K562 (cell line): ENCODE results near the gene PLEKHH3. TPM values are rescaled to one million over a fixed set of nuclear protein-coding genes. Genes with fewer than 3 reads are reported as not detected.

Experiments used
- ATAC-seq: fragments of 200-7000 bp; cut with Tn5 transposase; 3 replicates; pipeline ENCODE4 v1.9.1; 2020; ENCODE audit warnings: moderate library complexity
- BruUV-seq: library from RNA; stranded (reverse); fragments of 400-500 nt; replicated peaks from 2 replicates; lab custom pipeline; 2021; lab: Mats Ljungman, UMichigan
- CTCF ChIA-PET: fragments of 300-600 bp; formaldehyde crosslinking; extraction: SDS; loops from one replicate; lab custom pipeline; 2021; ENCODE audit warnings: low intra/inter-chr PET ratio; lab: Yijun Ruan, JAX
- POLR2A ChIA-PET: fragments of 300-600, 350-650 bp; sonication (Branson Sonifier 250); formaldehyde crosslinking; extraction: SDS; loops from one replicate; lab custom pipeline; 2021; ENCODE audit warnings: antibody characterized with exemption, inconsistent platforms; lab: Yijun Ruan, JAX
- DNase-seq, 4 experiments: peaks; one replicate each; pipeline versions ENCODE4 v3.0.0 to v3.0.0-alpha.2; 2011 to 2018; ENCODE audit warnings: low spot score in 3 of 4, mixed read lengths in 3 of 4; ENCODE audit errors: extremely low read depth in 1 of 4
- FAIRE-seq: peaks from 2 replicates; lab custom pipeline; 2011; peaks lifted over from hg19 to GRCh38; lab: Jason Lieb, UNC
- H2AFZ ChIP-seq: 2 replicates; pipeline ENCODE4 v1.6.0; 2011; ENCODE audit warnings: low read depth, low read length, control low read depth, inconsistent platforms
- H3K27ac ChIP-seq: fragments of 200-600 bp; 3 replicates; pipeline ENCODE4 v1.8.0; 2011; ENCODE audit warnings: low read depth, mild to moderate bottlenecking, control low read depth, inconsistent platforms, low read length, moderate library complexity, mixed read lengths; ENCODE audit errors: extremely low read depth
- H3K27me3 ChIP-seq, 2 experiments: fragments of 300-600 bp in 1 of 2; 2 replicates in 1 of 2; 3 replicates in 1 of 2; pipeline versions ENCODE4 v1.6.0 to v1.8.0; 2011; ENCODE audit warnings: inconsistent platforms in 2 of 2, low read length in 2 of 2, mild to moderate bottlenecking in 1 of 2, mixed read lengths in 1 of 2, moderate library complexity in 1 of 2; ENCODE audit not compliant: control insufficient read depth in 2 of 2, insufficient read depth in 2 of 2
- H3K36me3 ChIP-seq: fragments of 300-600 bp; 3 replicates; pipeline ENCODE4 v1.8.0; 2011; ENCODE audit warnings: mild to moderate bottlenecking, low read length, inconsistent platforms; ENCODE audit not compliant: control insufficient read depth, insufficient read depth
- H3K4me1 ChIP-seq, 2 experiments: fragments of 200-600 bp in 1 of 2; replicated peaks in 1 of 2; 2 replicates in 1 of 2; 3 replicates in 1 of 2; pipeline versions ENCODE4 v1.5.1 to v1.8.0; 2011; ENCODE audit warnings: inconsistent platforms in 2 of 2, low read length in 2 of 2, mild to moderate bottlenecking in 1 of 2, mixed read lengths in 1 of 2, moderate library complexity in 1 of 2; ENCODE audit not compliant: control insufficient read depth in 2 of 2, insufficient read depth in 2 of 2
- H3K4me2 ChIP-seq: 2 replicates; pipeline ENCODE4 v1.6.1; 2011; ENCODE audit warnings: low read length, control low read depth, inconsistent platforms, mixed read lengths; ENCODE audit not compliant: insufficient read depth
- H3K4me3 ChIP-seq: fragments of 200-600 bp; sonication (generic), shearing (Covaris generic); 2 replicates; pipeline ENCODE4 v1.5.1; 2016; ENCODE audit warnings: control low read depth, inconsistent platforms
- H3K79me2 ChIP-seq: fragments of 200-600 bp; 3 replicates; pipeline ENCODE4 v1.8.0; 2011; ENCODE audit warnings: low read length, inconsistent platforms; ENCODE audit not compliant: control insufficient read depth, insufficient read depth
- H3K9ac ChIP-seq, 2 experiments: 2 replicates each; pipeline versions ENCODE4 v1.6.0 to v1.6.1; 2011; ENCODE audit warnings: low read depth in 2 of 2, low read length in 2 of 2, control low read depth in 1 of 2, inconsistent platforms in 1 of 2, mild to moderate bottlenecking in 1 of 2, mixed read lengths in 1 of 2; ENCODE audit not compliant: insufficient read depth in 1 of 2
- H3K9me1 ChIP-seq: one replicate; pipeline ENCODE4 v1.6.0; 2011; ENCODE audit warnings: inconsistent platforms, mild to moderate bottlenecking, low read length, moderate library complexity; ENCODE audit not compliant: control insufficient read depth, insufficient read depth
- H3K9me3 ChIP-seq: replicated peaks from 2 replicates; pipeline ENCODE4 v1.5.1; 2011; ENCODE audit warnings: low read depth, low read length, inconsistent platforms; ENCODE audit not compliant: control insufficient read depth, insufficient read depth
- H4K20me1 ChIP-seq: replicated peaks from 2 replicates; pipeline ENCODE4 v1.6.1; 2011; ENCODE audit warnings: low read length, inconsistent platforms, mixed read lengths; ENCODE audit not compliant: control insufficient read depth, insufficient read depth
- BMI1 ChIP-seq: fragments of 150-350 bp; IDR thresholded peaks from 2 replicates; pipeline ENCODE4 v1.6.1; 2014; ENCODE audit warnings: low read length
- EP400 ChIP-seq: fragments of 450-650 bp; IDR thresholded peaks from 2 replicates; pipeline ENCODE4 v1.6.1; 2017; ENCODE audit warnings: antibody characterized with exemption, mild to moderate bottlenecking, moderate library complexity
- GTF2F1 ChIP-seq: IDR thresholded peaks from 2 replicates; pipeline ENCODE4 v1.6.1; 2011; ENCODE audit warnings: low read depth, low read length, improper control_type of control experiment
- HOXB6 ChIP-seq: fragments of 250-450 bp; sonication (Bioruptor Pico); IDR thresholded peaks from 2 replicates; pipeline ENCODE4 v1.5.1; 2022; ENCODE audit warnings: mild to moderate bottlenecking, borderline replicate concordance
- LARP7 ChIP-seq: fragments of 450-650 bp; IDR thresholded peaks from 2 replicates; pipeline ENCODE4 v1.6.1; 2016
- MIER1 ChIP-seq: fragments of 450-650 bp; IDR thresholded peaks from 2 replicates; pipeline ENCODE4 v1.6.1; 2016; ENCODE audit warnings: antibody characterized with exemption, mild to moderate bottlenecking, low read depth
- PHF21A ChIP-seq: fragments of 450-650 bp; IDR thresholded peaks from 2 replicates; pipeline ENCODE4 v1.6.1; 2017; ENCODE audit warnings: low read depth, borderline replicate concordance
- RBM25 ChIP-seq: fragments of 200-400 bp; formaldehyde crosslinking; IDR thresholded peaks from 2 replicates; pipeline ENCODE4 v1.6.1; 2018; ENCODE audit warnings: low read length, low read depth, moderate library complexity; ENCODE audit not compliant: severe bottlenecking
- RHOXF2B ChIP-seq: fragments of 250-450 bp; sonication (Bioruptor Pico); conservative IDR thresholded peaks from 2 replicates; pipeline ENCODE4 v1.5.1; 2021
- ZKSCAN1 ChIP-seq: fragments of 150-350 bp; IDR thresholded peaks from 2 replicates; pipeline ENCODE4 v1.6.1; 2016; ENCODE audit warnings: low read depth, low read length
- ZNF311 ChIP-seq: fragments of 250-450 bp; sonication (Bioruptor Pico); IDR thresholded peaks from 2 replicates; pipeline ENCODE4 v1.4.0; 2020; ENCODE audit warnings: mild to moderate bottlenecking, moderate library complexity
- WGBS: fragments of 100-300 bp; shearing (Covaris generic); methylation state at CpG from one replicate; pipeline ENCODE4 v1.1.6; 2016; ENCODE audit warnings: low coverage, mixed read lengths; ENCODE audit not compliant: insufficient coverage; ENCODE audit errors: missing lambda C conversion rate; 5-methylcytosine and 5-hydroxymethylcytosine counted together
- in situ Hi-C: fragments of 300-500 bp; cut with MboI; formaldehyde crosslinking; loops from 4 replicates; pipeline ENCODE4 v1.15.0; 2018; ENCODE audit warnings: inconsistent platforms, mixed read lengths
- intact Hi-C: fragments of 100-400 bp; cut with micrococcal nuclease; formaldehyde crosslinking; loops from 2 replicates; pipeline ENCODE4 v1.14.2; 2022
- polyA plus RNA-seq, 8 experiments: library from polyadenylated mRNA; depleted of rRNA in 4 of 8; stranded (reverse) in 5 of 8; unstranded in 3 of 8; fragments of >200 nt; fragmentation: Nextera tagmentation in 2 of 8; fragmentation: Illumina TruSeq in 1 of 8; extraction: Ambion mirVana in 2 of 8; extraction: Trizol in 1 of 8; gene quantifications; 2 replicates each; pipeline versions ENCODE4 v1.2.1 to v1.2.3, GENCODE V29; 2011 to 2014; ENCODE audit warnings: inconsistent platforms in 1 of 8, missing spikeins in 1 of 8
- total RNA-seq, 7 experiments: library from RNA; depleted of rRNA in 6 of 7; stranded (reverse); fragments of >200 nt in 6 of 7; fragmentation: Illumina TruSeq in 2 of 7; extraction: Trizol in 2 of 7; gene quantifications; 2 replicates each; pipeline versions ENCODE4 v1.2.1 to v1.2.3, GENCODE V29; 2011 to 2021; ENCODE audit warnings: low replicate concordance in 1 of 7
- TF ChIP-seq, protein P1 (sequence below): fragments of 250-450 bp; sonication (Bioruptor Pico); IDR thresholded peaks from 2 replicates; pipeline ENCODE4 v1.4.0; 2020; ENCODE audit warnings: mild to moderate bottlenecking, moderate library complexity
- TF ChIP-seq, protein P2 (sequence below): fragments of 250-450 bp; sonication (Bioruptor Pico); IDR thresholded peaks from 2 replicates; pipeline ENCODE4 v1.8.0; 2022; ENCODE audit warnings: inconsistent platforms, mild to moderate bottlenecking, moderate library complexity, borderline replicate concordance
- TF ChIP-seq, protein P3 (sequence below): IDR thresholded peaks from 3 replicates; pipeline ENCODE4 v1.6.1; 2011; ENCODE audit warnings: borderline replicate concordance, mild to moderate bottlenecking, moderate library complexity; ENCODE audit not compliant: insufficient read length; ENCODE audit errors: extremely low read depth
- TF ChIP-seq, protein P4 (sequence below): sonication (generic); formaldehyde crosslinking; IDR thresholded peaks from 2 replicates; pipeline ENCODE4 v1.9.0; 2022; ENCODE audit warnings: mild to moderate bottlenecking, missing genetic modification reagents

PLEKHH3 gene
- total and polyA plus RNA-seq, 9 of the 15 experiments (the other 6 are each of a cell fraction or from before 2014, with no cell fraction given): 0.58 to 34.5 (median 5.0) TPM

DNA sequence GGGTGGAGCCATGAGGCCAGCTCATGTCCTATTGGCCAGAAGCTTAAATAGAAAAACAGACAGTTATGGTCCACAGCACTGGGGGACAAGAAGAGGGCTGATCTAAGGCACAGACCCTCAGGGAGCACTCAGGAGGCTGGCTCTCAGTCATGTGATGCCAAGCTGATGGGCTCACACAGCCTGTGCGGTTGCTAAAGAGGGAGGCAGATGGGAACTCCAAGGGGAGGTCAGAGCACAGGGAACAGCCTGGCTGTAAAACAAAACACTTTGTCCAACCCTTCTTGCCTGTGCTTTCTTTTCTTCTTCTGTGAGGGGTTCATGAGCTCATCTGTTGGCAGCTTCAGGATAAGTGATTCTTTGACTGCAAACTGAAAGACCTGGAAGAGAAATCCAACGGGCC is 32.8 kb upstream of the PLEKHH3 start:
- Histone ChIP-seq H3K79me2 (no peaks in the 10 kb centered on the region), H3K4me3 (no peak overlapping the region), H3K9me3 (no peaks in the 10 kb centered on the region), H3K9ac (peak overlapping the region in 1 of 2 experiments; percentile 74; a peak in 1 of 4 replicates), H3K4me1 (peaks cover 0 to 5% of the 10 kb centered on the region in 2 experiments; a peak in 1 of 5 replicates), H3K4me2 (no peak overlapping the region), H3K27ac (no peak overlapping the region), H4K20me1 (no peaks in the 10 kb centered on the region), H2AFZ (no peak overlapping the region), H3K27me3 (no peaks in the 10 kb centered on the region), H3K36me3 (peaks cover 82% of the 10 kb centered on the region), H3K9me1 (no peaks in the 10 kb centered on the region)
- 55% methylated on average over 2 of the region's 2 CpGs for WGBS
- TF ChIP-seq RHOXF2B (CRISPR knock-in tag) (no peak), PHF21A (no peak), LARP7 (no peak), ZNF311 (CRISPR knock-in tag) (no peak), BMI1 (no peak), GTF2F1 (no peak), HOXB6 (CRISPR knock-in tag) (no peak), MIER1 (no peak), RBM25 (no peak), ZKSCAN1 (no peak), EP400 (no peak)
- TF ChIP-seq, protein P1, sequence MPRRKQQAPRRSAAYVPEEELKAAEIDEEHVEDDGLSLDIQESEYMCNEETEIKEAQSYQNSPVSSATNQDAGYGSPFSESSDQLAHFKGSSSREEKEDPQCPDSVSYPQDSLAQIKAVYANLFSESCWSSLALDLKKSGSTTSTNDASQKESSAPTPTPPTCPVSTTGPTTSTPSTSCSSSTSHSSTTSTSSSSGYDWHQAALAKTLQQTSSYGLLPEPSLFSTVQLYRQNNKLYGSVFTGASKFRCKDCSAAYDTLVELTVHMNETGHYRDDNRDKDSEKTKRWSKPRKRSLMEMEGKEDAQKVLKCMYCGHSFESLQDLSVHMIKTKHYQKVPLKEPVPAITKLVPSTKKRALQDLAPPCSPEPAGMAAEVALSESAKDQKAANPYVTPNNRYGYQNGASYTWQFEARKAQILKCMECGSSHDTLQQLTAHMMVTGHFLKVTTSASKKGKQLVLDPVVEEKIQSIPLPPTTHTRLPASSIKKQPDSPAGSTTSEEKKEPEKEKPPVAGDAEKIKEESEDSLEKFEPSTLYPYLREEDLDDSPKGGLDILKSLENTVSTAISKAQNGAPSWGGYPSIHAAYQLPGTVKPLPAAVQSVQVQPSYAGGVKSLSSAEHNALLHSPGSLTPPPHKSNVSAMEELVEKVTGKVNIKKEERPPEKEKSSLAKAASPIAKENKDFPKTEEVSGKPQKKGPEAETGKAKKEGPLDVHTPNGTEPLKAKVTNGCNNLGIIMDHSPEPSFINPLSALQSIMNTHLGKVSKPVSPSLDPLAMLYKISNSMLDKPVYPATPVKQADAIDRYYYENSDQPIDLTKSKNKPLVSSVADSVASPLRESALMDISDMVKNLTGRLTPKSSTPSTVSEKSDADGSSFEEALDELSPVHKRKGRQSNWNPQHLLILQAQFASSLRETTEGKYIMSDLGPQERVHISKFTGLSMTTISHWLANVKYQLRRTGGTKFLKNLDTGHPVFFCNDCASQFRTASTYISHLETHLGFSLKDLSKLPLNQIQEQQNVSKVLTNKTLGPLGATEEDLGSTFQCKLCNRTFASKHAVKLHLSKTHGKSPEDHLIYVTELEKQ (CRISPR knock-in tag): no peak
- TF ChIP-seq, protein P2, sequence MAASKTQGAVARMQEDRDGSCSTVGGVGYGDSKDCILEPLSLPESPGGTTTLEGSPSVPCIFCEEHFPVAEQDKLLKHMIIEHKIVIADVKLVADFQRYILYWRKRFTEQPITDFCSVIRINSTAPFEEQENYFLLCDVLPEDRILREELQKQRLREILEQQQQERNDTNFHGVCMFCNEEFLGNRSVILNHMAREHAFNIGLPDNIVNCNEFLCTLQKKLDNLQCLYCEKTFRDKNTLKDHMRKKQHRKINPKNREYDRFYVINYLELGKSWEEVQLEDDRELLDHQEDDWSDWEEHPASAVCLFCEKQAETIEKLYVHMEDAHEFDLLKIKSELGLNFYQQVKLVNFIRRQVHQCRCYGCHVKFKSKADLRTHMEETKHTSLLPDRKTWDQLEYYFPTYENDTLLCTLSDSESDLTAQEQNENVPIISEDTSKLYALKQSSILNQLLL (CRISPR knock-in tag): no peak
- TF ChIP-seq, protein P3, sequence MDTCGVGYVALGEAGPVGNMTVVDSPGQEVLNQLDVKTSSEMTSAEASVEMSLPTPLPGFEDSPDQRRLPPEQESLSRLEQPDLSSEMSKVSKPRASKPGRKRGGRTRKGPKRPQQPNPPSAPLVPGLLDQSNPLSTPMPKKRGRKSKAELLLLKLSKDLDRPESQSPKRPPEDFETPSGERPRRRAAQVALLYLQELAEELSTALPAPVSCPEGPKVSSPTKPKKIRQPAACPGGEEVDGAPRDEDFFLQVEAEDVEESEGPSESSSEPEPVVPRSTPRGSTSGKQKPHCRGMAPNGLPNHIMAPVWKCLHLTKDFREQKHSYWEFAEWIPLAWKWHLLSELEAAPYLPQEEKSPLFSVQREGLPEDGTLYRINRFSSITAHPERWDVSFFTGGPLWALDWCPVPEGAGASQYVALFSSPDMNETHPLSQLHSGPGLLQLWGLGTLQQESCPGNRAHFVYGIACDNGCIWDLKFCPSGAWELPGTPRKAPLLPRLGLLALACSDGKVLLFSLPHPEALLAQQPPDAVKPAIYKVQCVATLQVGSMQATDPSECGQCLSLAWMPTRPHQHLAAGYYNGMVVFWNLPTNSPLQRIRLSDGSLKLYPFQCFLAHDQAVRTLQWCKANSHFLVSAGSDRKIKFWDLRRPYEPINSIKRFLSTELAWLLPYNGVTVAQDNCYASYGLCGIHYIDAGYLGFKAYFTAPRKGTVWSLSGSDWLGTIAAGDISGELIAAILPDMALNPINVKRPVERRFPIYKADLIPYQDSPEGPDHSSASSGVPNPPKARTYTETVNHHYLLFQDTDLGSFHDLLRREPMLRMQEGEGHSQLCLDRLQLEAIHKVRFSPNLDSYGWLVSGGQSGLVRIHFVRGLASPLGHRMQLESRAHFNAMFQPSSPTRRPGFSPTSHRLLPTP: no peak
- TF ChIP-seq, protein P4, sequence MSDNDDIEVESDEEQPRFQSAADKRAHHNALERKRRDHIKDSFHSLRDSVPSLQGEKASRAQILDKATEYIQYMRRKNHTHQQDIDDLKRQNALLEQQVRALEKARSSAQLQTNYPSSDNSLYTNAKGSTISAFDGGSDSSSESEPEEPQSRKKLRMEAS (CRISPR knock-in tag): no peak
- in situ Hi-C loops (no loop called here), intact Hi-C loops (no loop called here)
- ChIA-PET POLR2A (interaction anchor here (0.7 to 2.6 kb wide), 5 partner anchors 10 to 132 kb away, joined by 3 to 17 read pairs (median 3); partner anchors contain the start of gene PSMC3IP), CTCF (no interaction called here)
- no peak for ATAC-seq
- FAIRE-seq: peak; percentile 69
- no peak for DNase-seq
- no TSS peak for BruUV-seq
